Cerebellar nuclear complex (tissue), 1 donor: ENCODE results near the gene AK1.
"Not testable (repeated sequence)": the region's sequence is repeated elsewhere in the genome, so short reads cannot be mapped to it uniquely, and the experiment has no call there.

Experiments used
- DNase-seq, 2 experiments: peaks; one replicate each; lab custom pipeline; 2025; lab: John Stamatoyannopoulos, UW

AK1 gene

DNA sequence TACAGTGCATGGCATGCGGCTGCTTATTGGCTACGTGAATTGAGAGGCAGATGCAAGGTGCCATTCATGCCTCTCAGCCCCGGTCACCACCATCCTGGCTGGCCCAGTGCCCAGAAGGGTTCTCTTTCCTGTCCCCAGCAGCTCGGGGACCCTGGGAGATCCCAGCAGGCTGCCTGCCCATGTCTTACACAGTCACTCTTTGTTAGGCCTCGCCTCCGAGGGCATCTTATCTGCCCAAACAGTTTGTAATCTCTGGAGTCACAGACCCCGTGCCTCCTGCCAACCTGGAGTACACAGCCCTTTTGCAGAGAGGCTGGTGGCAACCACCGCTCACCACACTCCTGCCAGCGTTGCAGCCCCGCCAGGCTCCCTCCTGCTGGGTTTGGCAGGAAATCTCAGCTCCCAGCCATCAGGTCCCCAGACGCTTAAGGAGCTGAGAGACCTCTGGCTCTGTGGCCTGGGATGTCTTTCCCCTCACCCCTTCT, 7.0 kb upstream of the AK1 start:
- DNase-seq, result no peak

DNA sequence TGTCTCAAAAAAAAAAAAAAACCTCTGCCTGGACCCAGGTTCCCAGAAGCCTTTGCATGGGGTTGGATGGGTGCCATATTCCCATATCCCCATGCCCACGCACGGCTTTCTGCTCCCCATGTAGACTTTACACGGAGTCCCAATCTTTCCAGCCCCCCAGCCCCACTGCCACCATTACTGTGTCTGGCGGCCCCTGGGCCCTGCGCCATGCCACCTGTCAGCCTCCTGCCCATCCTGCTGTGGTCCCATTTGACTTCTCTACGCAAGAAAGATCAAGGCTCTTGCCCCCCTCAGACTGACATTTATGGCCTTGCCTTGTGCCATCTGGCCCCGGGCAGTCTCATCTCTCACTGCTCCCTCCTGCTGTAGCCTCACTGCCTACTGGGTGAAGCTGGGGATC, 6.5 kb upstream of the AK1 start:
- no peak for DNase-seq

DNA sequence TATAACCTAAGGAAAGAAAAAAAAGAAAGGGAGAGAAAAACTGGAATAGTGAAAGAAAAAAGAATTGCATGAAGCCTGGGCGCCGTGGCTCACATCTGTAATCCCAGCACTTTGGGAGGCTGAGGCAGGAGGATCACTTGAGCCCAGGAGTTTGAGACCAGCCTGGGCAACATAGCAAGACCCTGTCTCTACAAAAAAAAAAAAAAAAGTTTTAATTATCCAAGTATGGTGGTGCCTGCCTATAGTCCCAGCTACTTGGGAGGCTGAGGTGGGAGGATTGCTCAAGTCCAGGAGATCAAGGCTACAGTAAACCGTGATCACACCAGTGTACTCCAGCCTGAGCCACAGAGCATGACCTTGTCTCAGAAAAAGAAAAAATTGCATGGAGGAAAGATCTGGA, 4.2 kb upstream of the AK1 start:
- not testable (repeated sequence) for DNase-seq

DNA sequence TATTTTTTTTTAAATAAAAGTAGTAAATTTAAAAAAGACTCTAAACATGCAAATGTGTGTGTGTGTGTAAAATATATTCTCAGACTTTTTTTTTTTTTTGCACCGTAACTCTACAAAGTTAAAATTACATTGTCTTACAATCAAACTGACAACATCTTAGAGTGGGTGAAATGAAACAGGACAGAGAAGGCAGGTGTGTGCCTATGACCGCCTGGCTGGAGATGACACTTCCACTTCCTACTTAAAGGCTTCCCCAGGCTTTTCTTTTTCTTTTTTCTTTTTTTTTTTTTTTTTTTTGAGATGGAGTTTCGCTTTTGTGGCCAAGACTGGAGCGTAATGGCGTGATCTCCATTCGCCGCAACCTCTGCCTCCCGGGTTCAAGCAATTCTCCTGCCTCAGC, 2.7 kb upstream of the AK1 start:
- DNase-seq, result no peak

DNA sequence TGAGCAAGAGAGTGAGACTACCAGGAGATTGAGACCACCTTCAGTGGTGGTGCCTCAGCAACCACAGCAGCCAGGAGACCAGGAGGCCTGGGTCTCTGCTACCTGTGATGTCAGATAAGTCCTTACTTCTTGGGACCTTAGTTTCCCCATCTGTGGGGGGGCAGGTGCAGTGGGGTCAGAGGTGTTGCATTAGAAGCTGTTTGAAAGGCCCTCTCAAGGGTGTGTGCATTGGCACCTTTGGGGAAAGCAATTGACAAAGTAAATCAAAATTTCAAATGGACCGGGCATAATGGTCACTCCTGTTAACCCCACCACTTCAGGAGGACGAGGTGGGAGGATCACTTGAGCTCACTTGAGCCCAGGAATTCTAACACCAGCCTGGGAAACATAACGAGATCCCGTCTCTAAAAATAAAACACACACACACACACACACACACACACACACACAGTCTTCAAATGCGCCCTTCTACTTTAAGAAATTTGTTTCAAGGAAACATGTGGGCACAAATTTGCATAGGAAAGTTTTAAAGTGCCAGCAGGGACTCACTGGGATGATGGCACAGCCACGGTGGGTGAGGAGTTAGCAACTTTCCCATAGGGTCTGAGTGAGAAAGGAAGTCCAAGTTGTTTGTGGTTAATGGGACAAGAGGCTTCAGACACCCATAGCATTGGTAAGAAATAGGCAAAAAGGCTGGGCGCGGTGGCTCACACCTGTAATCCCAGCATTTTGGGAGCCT, 1.3 kb upstream of the AK1 start:
- no peak for DNase-seq

DNA sequence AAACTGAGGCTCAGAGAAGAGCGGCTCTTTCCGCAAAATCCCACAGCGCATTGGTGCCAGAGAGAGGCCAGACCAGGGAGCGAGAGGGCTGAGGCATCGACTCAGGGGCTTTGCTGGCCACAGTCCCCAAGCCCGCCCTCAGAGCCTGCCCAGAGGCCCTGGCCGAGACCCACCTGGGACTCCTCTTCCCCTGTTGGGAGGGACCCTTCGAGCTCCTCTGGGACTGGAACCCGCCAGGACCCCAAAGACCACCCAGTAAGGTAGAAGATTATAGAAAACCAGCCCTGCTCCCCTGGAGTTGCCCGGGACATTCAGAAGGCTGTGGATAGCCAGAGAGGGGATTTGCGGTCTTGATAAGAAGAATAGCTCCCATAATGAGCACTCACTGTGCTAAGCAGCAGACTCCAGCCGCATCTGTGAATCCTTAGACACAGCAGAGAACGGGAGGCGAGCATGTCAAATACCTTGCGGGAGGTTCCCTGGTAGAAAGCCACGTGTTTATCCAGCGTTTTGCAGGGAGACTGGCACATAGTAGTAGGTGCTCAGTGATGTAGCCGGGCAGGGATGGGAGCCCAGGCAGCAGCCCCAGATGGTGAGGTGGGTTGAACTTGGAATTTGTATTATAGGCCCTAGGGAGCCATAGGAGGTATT, 651 bp upstream of the AK1 start:
- no peak for DNase-seq

DNA sequence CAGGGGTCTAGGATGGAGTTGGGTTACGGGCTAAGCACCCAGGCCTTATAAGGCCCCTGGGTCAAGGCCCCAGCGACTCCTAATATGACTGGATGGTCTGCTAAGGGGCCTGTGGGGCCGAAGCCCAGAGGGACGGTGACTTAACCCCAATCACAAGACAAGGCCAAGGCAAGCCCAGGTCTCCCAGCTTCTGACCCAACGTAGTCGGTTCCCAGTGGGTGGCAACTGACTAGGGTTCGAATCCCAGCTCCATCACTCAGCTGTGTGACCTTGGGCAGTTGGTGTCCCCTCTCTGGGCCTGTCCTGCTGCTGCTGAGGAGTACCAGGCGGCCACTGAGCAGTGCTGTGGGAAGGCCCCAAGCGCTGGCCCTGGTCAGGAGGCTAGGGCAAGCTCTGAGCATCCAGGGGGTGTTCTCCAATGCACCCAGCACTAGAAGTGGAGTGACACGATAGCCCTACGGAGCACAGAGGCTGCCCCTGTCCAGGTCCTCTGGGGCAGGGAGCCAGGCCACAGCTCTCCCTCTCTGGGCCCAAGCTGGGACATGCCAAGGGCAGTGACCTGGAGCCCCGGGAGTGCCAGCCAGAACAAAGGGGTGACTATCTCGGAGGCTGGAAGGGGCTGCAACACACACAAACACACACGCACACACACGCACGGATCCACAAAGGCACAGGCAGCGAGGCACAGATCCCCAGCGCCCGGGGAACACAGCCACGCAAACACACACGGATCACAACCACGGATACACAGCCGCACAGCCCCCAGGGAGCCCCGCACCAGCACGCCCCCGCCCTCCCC, 512 bp downstream of the AK1 start:
- no peak for DNase-seq

DNA sequence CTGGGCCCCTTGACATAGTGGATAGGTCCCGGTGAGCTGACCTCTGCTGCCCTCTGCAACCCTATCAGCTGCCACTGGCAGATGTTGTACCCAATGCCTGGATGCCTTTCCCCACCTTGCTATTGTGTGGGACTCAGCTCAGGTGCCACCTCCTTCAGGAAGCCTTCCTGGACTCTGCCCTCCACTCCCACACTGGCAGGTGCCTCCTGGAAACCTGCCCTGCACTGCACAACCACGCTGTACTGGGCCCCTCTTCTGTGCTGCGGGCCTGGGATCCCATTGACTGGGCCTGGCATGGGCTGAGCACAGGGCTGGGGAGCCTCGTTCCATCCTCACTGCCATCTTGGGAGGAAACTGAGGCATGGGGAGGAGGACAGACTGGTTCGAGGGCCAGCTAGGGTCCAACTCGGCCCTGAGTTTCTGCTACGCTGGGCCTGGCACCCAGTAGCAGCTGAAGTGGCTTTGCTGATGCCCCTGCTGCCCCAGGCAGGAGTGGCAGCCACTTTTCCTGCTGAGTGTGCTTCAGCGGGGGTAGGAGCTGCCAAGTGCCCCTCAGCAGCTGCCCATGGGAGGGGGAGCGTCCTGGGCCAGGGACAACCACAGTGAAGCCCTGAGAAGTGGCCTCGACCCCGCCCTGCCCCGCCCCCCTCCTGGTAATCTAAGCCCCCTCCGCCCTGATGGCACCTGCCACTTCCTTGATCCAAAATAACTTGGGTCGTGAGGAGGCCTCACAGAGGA, 1.3 kb downstream of the AK1 start:
- no peak for DNase-seq

DNA sequence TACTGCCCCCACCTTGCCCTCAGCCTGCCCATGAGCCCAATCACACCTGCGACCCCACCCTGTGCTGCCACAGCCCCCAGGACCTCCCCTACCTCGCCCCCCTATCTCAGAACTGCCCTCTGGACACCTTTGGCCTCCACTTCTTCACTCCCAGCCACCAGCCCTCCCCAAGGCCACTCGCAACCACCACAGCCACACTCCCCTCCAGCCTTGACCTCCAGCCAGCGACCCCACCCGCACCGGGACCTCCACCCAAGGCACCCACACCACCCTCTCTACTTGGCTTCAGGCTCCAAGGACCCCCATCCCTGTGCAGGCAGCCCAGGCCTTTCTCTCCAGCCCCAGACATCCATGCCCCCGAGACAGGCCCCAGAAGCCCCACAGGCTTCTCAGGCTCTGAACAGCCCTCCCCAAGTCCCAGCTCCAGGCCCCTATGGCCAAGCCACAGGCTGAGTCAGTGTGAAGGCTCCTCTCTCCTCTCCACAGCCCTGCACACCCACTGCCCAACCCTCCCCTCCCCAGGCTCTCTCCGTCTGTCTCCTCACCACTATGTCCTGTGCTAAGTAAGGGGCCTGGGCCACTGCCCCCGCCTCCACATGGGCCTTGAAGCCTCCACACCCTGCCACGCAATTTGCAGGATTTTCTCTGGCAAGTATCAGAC, 2.0 kb downstream of the AK1 start:
- DNase-seq, result no peak

DNA sequence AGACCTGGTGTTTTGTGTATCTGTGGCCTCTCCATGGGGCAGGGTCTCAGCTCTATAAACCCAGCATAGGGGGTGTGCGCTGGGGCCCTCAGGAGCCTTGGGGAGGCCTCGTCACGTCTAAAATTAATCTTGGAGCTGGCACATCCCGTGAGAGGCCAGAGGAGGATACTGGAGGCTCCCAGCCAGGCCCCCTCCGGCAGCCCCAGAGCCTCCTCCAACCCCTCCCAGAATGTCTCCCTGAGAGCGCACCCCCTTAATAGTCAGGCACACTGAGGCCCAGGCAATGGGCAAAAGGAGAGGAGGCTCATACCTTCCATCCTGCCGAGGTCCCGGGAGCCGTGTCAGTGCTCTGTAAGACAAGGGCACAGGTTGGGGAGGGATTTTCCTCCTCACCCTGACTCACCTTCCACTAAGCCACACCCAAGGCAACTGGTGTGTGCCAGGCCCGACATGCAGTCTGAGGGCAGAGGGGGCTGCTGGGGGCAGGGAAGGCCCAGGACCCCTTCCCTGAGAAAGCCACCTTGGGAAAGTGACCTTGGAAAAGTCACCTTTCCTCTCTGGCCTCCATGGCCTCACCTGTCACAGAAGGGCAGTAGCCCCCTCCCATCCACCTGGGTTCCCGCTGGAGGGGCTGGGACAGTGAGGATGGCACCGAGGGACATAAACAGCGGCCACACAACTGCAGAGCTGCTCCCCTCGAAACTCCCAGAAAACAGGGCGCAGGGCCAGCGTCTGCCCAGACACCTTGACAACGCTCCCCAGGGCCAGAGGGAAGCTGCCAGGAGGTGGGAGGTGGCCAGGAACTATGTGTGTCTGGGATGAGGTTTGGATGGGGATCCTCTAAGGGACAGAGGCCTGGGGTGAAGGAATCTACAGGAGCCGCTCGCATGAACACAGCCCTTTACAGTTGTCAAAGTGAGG, 2.9 kb downstream of the AK1 start:
- no peak for DNase-seq

DNA sequence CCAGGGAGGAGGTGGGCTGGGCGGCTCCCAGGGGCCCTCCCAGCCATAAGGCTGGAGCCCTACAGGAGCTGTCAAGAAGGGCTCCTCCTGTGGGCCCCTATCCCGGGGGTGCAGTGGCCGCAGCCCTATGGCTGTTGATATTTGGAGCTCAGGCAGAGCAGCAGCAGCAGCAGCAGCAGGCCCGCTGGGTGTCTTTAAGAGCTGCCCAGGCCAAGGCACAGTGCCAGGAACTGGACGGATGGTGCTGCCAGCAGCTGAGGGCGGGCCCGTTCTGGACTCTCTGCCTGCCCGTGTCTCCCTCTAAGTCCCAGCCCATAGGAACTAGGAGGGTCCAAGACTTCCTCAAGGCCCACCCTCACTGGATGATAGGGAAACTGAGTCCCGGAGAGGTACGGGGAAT, 3.6 kb downstream of the AK1 start:
- DNase-seq, result no peak

DNA sequence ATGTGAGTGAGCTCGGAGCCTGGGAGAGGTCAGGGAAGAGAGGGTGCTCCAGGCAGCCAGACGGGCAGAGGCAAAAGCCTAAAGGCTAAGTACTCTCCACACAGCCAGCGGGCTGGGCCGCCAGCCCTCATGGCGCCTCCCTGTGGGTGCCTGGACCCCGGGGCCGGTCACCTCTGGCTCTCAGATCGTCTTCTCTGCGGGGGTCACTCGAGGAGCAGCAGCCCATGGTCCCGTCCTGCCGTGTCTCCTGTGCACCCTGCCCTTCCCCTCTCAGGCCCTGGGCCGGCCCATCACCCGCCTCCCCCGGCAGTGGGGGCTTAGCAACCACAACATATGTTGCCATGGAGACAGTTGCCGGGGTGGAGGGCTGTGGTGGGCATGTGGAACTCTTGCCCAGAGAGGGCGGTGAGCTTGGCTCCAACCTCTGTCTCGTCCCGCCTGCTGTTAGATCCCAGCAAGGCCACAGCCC, 4.2 kb downstream of the AK1 start:
- no peak for DNase-seq

DNA sequence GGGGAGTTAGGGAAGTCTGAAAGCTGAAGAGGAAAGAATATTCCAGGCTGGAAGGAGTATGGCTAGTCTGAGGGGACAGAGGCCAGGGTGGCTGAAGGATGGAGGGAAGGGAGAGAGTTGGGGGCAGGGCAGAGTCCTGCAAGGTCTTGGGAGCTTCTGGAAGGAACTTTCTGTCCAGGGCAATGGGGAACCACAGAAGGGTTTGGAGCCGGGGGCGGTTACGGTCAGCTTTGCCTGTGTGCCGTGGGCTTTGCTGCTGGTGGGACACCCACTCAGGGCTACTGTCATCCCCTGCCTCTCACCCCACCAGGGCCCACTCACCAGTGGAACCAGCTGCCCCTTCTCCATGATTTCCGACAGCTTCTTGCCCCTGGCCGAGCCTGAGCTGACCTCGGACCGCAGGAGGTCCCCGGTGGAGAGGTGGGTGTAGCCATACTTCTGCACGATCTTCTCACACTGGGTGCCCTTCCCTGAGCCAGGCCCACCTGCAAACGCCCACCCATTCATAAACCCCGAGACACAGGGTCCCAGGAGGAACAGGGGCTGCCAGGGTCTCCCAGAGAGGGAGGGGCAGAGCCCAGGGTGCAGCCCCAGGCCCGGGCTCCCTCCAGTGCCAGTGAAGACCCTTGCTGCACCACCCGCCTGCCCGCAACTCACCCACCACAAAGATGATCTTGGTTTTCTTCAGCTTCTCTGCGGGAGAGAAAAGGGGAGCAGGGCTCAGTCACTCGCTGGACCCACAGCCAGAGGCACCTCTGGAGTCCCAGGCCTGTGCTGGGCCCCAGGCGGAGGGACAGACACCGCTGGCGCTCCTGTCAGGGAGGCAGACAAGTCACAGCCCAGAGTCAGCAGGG, 4.9 kb downstream of the AK1 start:
- no peak for DNase-seq

DNA sequence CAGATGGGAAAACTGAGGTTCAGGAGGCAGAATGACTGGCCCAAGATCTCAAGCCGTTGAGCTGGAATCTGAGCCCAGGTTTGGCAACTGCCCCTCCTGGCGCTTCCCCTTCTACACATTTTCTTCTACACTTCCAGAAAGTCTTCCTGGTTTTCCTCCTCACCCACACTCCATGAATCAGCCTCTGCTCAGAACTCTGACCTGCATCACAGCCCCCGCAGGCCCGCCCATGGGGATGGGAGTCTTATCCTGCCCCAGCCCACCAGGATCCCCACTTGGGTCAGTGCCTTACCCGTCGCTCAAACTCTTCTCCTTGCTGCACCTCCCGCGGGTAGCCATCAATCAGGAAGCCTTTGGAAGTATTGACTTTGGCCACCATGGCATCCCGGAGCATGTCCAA, 5.9 kb downstream of the AK1 start:
- no peak for DNase-seq

DNA sequence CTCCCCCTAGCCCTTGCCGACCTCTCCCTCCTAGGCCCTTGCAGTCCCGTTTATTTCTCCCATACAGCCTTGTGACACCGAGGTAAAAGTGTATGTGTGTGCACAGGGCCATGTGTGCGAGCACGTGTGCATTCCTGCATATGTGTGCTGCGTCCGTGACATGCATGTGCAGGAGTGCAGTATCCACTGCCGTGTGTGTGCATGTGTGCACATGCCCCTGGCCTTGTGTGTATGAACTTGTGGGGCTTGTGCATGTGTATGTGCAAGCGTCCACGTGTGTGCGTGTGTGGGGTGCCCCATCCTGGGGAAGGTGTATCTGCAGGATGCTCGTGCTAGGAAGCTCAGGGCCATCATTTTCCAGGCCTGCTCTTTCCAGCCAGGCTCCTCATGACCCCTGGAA, 6.6 kb downstream of the AK1 start:
- DNase-seq, result no peak

DNA sequence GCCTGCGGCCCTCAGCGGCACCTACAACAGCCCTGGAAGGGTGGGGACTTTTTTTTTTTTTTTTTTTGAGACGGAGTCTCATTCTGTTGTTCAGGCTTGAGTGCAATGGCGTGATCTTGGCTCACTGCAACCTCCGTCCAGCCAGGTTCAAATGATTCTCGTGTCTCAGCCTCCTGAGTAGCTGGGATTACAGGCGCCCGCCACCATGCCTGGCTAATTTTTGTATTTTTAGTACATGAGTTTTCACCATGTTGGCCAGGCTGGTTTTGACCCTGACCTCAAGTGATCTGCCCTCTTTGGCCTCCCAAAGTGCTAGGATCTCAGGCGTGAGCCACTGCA, 7.4 kb downstream of the AK1 start:
- not testable (repeated sequence) for DNase-seq

DNA sequence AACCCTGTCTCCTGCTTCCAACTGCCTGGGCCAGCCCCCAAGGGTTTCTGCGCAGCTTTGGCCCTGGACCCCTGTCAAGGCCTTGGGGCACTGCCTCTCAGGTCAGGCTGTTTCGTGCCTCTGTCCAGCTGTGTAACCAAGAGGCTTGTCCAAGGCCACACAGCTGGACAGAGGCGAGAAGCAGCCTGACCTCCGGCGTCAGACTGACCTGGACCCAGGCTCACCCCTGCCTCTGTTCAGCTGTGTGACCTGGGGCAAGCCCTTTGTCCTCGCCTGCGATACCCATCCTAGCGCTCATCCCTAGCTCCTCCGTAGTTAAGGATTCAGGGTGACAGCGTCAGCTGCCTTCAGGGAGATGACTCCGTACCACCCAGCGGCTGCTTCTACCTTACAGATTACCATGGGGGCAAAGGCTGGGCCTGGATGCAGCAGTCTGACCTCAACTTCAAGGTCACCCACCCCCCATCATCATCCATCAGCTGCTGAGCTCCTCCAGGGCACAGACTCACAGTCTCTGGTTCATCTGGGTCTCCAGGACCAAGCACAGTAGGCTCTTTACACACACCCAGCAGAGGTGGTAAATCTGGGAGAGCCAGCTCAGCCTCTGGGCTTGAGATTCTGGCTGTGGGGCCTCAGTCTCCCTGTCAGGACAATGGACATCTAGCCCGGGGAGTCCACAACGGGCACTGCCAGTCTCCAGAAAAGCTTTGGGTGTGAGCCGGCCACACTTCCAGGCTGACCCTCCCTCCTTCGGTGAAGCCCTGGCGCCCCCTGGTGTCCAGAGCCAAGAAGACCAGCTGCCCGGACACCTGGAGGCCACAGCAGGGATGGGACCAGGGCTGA, 7.9 kb downstream of the AK1 start:
- peak in 1 of 2 experiments; percentile 38 for DNase-seq

DNA sequence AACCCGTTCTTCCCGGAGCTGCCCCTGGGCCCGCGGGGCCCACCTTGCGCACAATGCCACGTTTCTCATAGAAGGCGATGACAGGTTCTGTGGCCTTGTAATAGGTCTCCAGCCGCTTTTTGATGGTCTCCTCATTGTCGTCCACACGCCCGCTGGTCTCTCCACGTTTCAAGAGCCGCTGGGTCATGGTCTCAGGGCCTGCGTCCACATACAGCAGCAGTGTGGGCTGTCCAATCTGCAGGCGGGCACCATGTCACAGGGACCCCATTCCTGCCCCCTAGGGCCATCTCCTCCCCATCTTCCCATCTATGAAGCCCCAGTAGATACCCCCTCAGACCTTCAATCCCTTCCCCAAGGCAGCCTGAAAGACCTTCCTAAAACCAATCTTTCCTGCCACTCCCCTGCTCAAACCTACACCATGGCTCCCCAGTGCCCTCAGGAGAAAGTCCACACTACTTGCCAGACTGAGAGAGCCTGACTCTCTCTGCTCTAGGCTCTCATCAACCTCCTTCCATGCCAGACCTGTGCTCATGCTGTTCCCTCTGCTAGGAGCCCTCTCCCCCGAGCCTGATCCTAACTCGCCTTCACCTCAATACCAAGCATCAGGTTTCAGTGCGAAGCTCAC, 9.1 kb downstream of the AK1 start:
- DNase-seq, result no peak
